DOHH2 (cell line): ENCODE measurements around the gene SLFN14.

Source experiments
- EZH2phosphoT487 ChIP-seq: fragments of 200-600 bp; sonication (generic); IDR thresholded peaks from 2 replicates; pipeline ENCODE4 v1.6.1; 2017; ENCODE audit warnings: borderline replicate concordance, mild to moderate bottlenecking, antibody characterized with exemption, low read length, moderate library complexity, mixed read lengths
- TF ChIP-seq, protein P1 (sequence below): fragments of 200-600 bp; sonication (generic); IDR thresholded peaks from one replicate; pipeline ENCODE4 v1.5.1; 2014; ENCODE audit warnings: antibody characterized with exemption, mild to moderate bottlenecking, low read depth, low read length; ENCODE audit not compliant: poor library complexity, severe bottlenecking

DNA sequence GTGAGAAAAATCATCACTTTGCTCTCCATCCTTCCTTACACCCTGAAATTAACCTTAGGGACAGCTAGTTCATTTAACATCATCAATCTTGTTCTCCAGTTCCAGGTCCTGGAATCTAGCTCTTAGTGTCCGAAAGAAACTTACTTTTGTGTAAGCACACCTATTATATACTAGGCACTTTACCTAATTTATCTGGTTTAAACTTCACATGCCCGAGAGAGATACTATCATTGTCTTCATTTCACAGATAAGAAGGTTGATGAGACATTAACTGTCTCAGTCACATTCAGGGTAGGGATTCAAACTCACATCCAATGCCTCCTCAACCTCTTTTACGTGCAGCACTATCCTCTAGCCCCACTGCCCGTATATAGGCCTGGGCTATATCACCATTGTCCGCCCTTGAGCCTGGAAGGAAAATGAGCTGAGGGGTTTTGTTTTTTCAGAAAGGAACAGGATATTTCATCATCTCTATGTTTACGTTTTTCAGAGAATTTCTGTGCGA is 26.0 kb upstream of the SLFN14 start:
- TF ChIP-seq, protein P1, sequence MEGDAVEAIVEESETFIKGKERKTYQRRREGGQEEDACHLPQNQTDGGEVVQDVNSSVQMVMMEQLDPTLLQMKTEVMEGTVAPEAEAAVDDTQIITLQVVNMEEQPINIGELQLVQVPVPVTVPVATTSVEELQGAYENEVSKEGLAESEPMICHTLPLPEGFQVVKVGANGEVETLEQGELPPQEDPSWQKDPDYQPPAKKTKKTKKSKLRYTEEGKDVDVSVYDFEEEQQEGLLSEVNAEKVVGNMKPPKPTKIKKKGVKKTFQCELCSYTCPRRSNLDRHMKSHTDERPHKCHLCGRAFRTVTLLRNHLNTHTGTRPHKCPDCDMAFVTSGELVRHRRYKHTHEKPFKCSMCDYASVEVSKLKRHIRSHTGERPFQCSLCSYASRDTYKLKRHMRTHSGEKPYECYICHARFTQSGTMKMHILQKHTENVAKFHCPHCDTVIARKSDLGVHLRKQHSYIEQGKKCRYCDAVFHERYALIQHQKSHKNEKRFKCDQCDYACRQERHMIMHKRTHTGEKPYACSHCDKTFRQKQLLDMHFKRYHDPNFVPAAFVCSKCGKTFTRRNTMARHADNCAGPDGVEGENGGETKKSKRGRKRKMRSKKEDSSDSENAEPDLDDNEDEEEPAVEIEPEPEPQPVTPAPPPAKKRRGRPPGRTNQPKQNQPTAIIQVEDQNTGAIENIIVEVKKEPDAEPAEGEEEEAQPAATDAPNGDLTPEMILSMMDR, result no peak
- no peak for TF ChIP-seq EZH2phosphoT487
